GM23338 (cell line): ENCODE data around the gene CNNM1. TPM values are rescaled to one million over a fixed set of nuclear protein-coding genes. Genes with fewer than 3 reads are reported as not detected.

Experiments used
- ATAC-seq: fragments of 200-7000 bp; cut with Tn5 transposase; 3 replicates; pipeline ENCODE4 v1.9.1; 2020
- DNase-seq: peaks from one replicate; pipeline ENCODE4 v3.0.0-alpha.2; 2015; ENCODE audit warnings: low spot score
- H2AFZ ChIP-seq: fragments of 200-600 bp; sonication (generic); 2 replicates; pipeline ENCODE4 v1.8.0; 2016; ENCODE audit warnings: antibody characterized with exemption, mild to moderate bottlenecking, moderate library complexity
- H3F3A ChIP-seq: fragments of 200-600 bp; sonication (generic); replicated peaks from 2 replicates; pipeline ENCODE4 v1.8.0; 2017; ENCODE audit warnings: antibody characterized with exemption, mixed run types, low read depth
- H3K27ac ChIP-seq: fragments of 200-600 bp; sonication (generic); 2 replicates; pipeline ENCODE4 v1.6.1; 2016; ENCODE audit warnings: low read depth
- H3K27me3 ChIP-seq: fragments of 200-600 bp; sonication (generic); 2 replicates; pipeline ENCODE4 v1.8.0; 2016; ENCODE audit warnings: mild to moderate bottlenecking, mixed run types, moderate library complexity; ENCODE audit not compliant: insufficient read depth
- H3K36me3 ChIP-seq: fragments of 200-600 bp; sonication (generic); 2 replicates; pipeline ENCODE4 v1.8.0; 2016; ENCODE audit warnings: mild to moderate bottlenecking; ENCODE audit not compliant: insufficient read depth
- H3K4me1 ChIP-seq: fragments of 200-600 bp; sonication (generic); 2 replicates; pipeline ENCODE4 v1.8.0; 2016; ENCODE audit warnings: mild to moderate bottlenecking, moderate library complexity; ENCODE audit not compliant: insufficient read depth
- H3K4me2 ChIP-seq: fragments of 200-600 bp; sonication (generic); 2 replicates; pipeline ENCODE4 v1.7.1; 2017; ENCODE audit warnings: mixed run types
- H3K4me3 ChIP-seq: fragments of 200-600 bp; sonication (generic); 2 replicates; pipeline ENCODE4 v1.6.1; 2016; ENCODE audit warnings: mixed run types
- H3K79me2 ChIP-seq: fragments of 200-600 bp; sonication (generic); replicated peaks from 2 replicates; pipeline ENCODE4 v1.8.0; 2017; ENCODE audit warnings: mild to moderate bottlenecking; ENCODE audit not compliant: insufficient read depth
- H3K9me2 ChIP-seq: fragments of 200-600 bp; sonication (generic); 2 replicates; pipeline ENCODE4 v1.8.0; 2017; ENCODE audit not compliant: insufficient read depth
- H4K20me1 ChIP-seq: fragments of 200-600 bp; sonication (generic); replicated peaks from 2 replicates; pipeline ENCODE4 v1.8.0; 2017; ENCODE audit warnings: mild to moderate bottlenecking; ENCODE audit not compliant: insufficient read depth
- H3K27ac Mint-ChIP-seq: 2 replicates; pipeline ENCODE4 v1.8.0; 2020; ENCODE audit warnings: inconsistent platforms, mild to moderate bottlenecking, moderate library complexity, mixed read lengths
- H3K27me3 Mint-ChIP-seq: 3 replicates; pipeline ENCODE4 v1.8.0; 2022; ENCODE audit warnings: low read depth, mild to moderate bottlenecking, moderate library complexity, mixed read lengths, inconsistent platforms; ENCODE audit not compliant: insufficient read depth, poor library complexity
- H3K36me3 Mint-ChIP-seq: 3 replicates; pipeline ENCODE4 v1.8.0; 2021; ENCODE audit warnings: low read depth, mild to moderate bottlenecking, inconsistent platforms, moderate library complexity, mixed read lengths
- H3K4me1 Mint-ChIP-seq: 3 replicates; pipeline ENCODE4 v1.8.0; 2020; ENCODE audit warnings: mild to moderate bottlenecking, inconsistent platforms, mixed read lengths
- H3K4me3 Mint-ChIP-seq: 3 replicates; pipeline ENCODE4 v1.8.0; 2021; ENCODE audit warnings: moderate library complexity, mild to moderate bottlenecking, inconsistent platforms, mixed read lengths
- H3K9me3 Mint-ChIP-seq: 3 replicates; pipeline ENCODE4 v1.8.0; 2020; ENCODE audit warnings: moderate library complexity, mild to moderate bottlenecking, inconsistent platforms, mixed read lengths
- CREB1 ChIP-seq: fragments of 250-450 bp; sonication (Bioruptor Pico); IDR thresholded peaks from 2 replicates; pipeline ENCODE4 v1.5.0; 2020; ENCODE audit warnings: low read depth, mild to moderate bottlenecking, moderate library complexity
- ETS1 ChIP-seq: IDR thresholded peaks from 2 replicates; pipeline ENCODE4 v1.6.1; 2016; ENCODE audit warnings: antibody characterized with exemption
- NANOG ChIP-seq: IDR thresholded peaks from 2 replicates; pipeline ENCODE4 v1.6.1; 2016; ENCODE audit warnings: antibody characterized with exemption, borderline replicate concordance
- POLR2AphosphoS5 ChIP-seq: IDR thresholded peaks from 2 replicates; pipeline ENCODE4 v1.6.1; 2016; ENCODE audit warnings: antibody characterized with exemption, low read depth
- REST ChIP-seq: IDR thresholded peaks from one replicate; pipeline ENCODE4 v1.6.1; 2018; ENCODE audit warnings: antibody characterized with exemption; ENCODE audit not compliant: unreplicated experiment
- STAT1 ChIP-seq: IDR thresholded peaks from one replicate; pipeline ENCODE4 v1.6.1; 2016; ENCODE audit warnings: antibody characterized with exemption; ENCODE audit not compliant: unreplicated experiment
- ZNF114 ChIP-seq: fragments of 250-450 bp; sonication (Bioruptor Pico); IDR thresholded peaks from 2 replicates; pipeline ENCODE4 v1.5.0; 2020; ENCODE audit warnings: mild to moderate bottlenecking, moderate library complexity
- polyA plus RNA-seq: library from polyadenylated mRNA; unstranded; fragments of >200 nt; fragmentation: Nextera tagmentation; extraction: Ambion mirVana; gene quantifications from 2 replicates; pipeline ENCODE4 v1.2.1, GENCODE V29; 2016
- total RNA-seq: library from RNA; depleted of rRNA; stranded (reverse); fragments of >200 nt; shearing (Covaris generic); gene quantifications from 2 replicates; pipeline ENCODE4 v1.2.3, GENCODE V29; 2014
- TF ChIP-seq, protein P1 (sequence below): fragments of 250-450 bp; sonication (Bioruptor Pico); IDR thresholded peaks from 2 replicates; pipeline ENCODE4 v1.5.0; 2020; ENCODE audit warnings: mild to moderate bottlenecking, moderate library complexity

CNNM1 gene
- total and polyA plus RNA-seq, 2 experiments from 2014 or later: 0.52 to 0.90 TPM

DNA sequence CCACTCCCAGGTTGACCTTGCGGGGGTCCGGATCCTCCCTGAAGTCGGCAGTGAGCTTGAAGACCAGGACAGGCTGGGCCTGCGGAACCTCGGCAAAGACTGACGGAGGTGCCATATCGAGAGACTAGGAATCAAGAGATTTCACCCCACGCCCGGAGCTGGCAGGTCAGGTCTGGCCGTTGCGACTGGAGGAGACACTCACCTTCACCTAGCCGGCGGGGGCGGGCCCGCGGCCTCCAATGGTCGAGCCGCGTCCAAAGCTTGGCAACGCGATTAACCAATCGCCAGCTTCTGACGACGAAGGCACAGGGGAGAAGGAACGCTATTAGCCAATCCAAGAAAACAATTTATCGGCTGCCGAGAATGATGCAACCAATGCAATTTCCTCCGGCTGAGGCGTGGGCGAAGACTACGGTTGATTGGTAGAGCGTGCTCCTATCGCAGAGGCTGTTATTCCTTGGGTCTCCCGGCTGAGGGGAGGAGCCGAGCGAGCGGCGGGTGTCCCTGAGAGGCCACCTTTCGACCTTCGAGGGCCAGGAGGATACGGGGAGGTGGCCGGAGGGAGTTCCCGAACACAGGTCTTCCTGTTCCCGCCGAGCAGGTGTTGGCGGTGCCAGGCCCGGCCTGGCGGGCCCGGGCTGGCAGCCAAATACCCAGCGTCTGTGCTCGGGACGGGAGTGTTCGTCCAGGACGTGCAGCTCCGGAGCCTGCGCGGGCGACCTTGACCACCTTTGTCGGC lies 101.5 kb downstream of the CNNM1 start, which contains the start of gene GOT1:
Gene GOT1, minus strand, starts transcription at position 174 of the 739 bp plus-strand sequence. Its CDS starts 59 bp downstream, at position 115.
- no peaks in the 10 kb centered on the region; the same call in 2 of the 3 replicates for H3K9me3 Mint-ChIP-seq
- peak within 1 kb of the TSS; percentile 68; the same call in 1 of the 2 replicates for H3K27ac ChIP-seq
- ATAC-seq (peak; percentile 97), DNase-seq (peak; percentile 99)
- H3K4me1 Mint-ChIP-seq: peaks cover 15% of the 10 kb centered on the region
- no peaks in the 10 kb centered on the region for H3F3A ChIP-seq
- peak within 1 kb of the TSS; percentile 96 for H3K4me3 Mint-ChIP-seq
- peak within 1 kb of the TSS; percentile 95 for H3K4me2 ChIP-seq
- H3K36me3 ChIP-seq: 0 out of 2 replicates have a peak, but pooled peaks cover 2% of the 10 kb centered on the region
- peaks cover 4% of the 10 kb centered on the region; the same call in 1 of the 2 replicates for H4K20me1 ChIP-seq
- H3K4me3 ChIP-seq: peak within 1 kb of the TSS; percentile 77
- no peaks in the 10 kb centered on the region for H3K9me2 ChIP-seq
- no peaks in the 10 kb centered on the region for H3K27me3 ChIP-seq
- no peak for TF ChIP-seq ZNF114 (CRISPR knock-in tag)
- TF ChIP-seq POLR2AphosphoS5: peak; percentile 78
- 0 out of 2 replicates have a peak, but pooled peaks have one; percentile 22 for TF ChIP-seq ETS1
- no peak for TF ChIP-seq NANOG
- no peak for TF ChIP-seq REST
- peak; percentile 89 for TF ChIP-seq CREB1
- TF ChIP-seq, protein P1, sequence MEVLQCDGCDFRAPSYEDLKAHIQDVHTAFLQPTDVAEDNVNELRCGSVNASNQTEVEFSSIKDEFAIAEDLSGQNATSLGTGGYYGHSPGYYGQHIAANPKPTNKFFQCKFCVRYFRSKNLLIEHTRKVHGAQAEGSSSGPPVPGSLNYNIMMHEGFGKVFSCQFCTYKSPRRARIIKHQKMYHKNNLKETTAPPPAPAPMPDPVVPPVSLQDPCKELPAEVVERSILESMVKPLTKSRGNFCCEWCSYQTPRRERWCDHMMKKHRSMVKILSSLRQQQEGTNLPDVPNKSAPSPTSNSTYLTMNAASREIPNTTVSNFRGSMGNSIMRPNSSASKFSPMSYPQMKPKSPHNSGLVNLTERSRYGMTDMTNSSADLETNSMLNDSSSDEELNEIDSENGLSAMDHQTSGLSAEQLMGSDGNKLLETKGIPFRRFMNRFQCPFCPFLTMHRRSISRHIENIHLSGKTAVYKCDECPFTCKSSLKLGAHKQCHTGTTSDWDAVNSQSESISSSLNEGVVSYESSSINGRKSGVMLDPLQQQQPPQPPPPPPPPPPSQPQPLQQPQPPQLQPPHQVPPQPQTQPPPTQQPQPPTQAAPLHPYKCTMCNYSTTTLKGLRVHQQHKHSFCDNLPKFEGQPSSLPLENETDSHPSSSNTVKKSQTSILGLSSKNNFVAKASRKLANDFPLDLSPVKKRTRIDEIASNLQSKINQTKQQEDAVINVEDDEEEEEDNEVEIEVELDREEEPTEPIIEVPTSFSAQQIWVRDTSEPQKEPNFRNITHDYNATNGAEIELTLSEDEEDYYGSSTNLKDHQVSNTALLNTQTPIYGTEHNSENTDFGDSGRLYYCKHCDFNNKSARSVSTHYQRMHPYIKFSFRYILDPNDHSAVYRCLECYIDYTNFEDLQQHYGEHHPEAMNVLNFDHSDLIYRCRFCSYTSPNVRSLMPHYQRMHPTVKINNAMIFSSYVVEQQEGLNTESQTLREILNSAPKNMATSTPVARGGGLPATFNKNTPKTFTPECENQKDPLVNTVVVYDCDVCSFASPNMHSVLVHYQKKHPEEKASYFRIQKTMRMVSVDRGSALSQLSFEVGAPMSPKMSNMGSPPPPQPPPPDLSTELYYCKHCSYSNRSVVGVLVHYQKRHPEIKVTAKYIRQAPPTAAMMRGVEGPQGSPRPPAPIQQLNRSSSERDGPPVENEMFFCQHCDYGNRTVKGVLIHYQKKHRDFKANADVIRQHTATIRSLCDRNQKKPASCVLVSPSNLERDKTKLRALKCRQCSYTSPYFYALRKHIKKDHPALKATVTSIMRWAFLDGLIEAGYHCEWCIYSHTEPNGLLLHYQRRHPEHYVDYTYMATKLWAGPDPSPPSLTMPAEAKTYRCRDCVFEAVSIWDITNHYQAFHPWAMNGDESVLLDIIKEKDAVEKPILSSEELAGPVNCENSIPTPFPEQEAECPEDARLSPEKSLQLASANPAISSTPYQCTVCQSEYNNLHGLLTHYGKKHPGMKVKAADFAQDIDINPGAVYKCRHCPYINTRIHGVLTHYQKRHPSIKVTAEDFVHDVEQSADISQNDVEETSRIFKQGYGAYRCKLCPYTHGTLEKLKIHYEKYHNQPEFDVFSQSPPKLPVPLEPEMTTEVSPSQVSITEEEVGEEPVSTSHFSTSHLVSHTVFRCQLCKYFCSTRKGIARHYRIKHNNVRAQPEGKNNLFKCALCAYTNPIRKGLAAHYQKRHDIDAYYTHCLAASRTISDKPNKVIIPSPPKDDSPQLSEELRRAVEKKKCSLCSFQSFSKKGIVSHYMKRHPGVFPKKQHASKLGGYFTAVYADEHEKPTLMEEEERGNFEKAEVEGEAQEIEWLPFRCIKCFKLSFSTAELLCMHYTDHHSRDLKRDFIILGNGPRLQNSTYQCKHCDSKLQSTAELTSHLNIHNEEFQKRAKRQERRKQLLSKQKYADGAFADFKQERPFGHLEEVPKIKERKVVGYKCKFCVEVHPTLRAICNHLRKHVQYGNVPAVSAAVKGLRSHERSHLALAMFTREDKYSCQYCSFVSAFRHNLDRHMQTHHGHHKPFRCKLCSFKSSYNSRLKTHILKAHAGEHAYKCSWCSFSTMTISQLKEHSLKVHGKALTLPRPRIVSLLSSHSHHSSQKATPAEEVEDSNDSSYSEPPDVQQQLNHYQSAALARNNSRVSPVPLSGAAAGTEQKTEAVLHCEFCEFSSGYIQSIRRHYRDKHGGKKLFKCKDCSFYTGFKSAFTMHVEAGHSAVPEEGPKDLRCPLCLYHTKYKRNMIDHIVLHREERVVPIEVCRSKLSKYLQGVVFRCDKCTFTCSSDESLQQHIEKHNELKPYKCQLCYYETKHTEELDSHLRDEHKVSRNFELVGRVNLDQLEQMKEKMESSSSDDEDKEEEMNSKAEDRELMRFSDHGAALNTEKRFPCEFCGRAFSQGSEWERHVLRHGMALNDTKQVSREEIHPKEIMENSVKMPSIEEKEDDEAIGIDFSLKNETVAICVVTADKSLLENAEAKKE (CRISPR knock-in tag): no peak
- no peak for TF ChIP-seq STAT1
- no peaks in the 10 kb centered on the region; the same call in 1 of the 3 replicates for H3K36me3 Mint-ChIP-seq
- peaks cover 45% of the 10 kb centered on the region for H3K79me2 ChIP-seq
- H2AFZ ChIP-seq: peak within 1 kb of the TSS; percentile 29; the same call in 1 of the 2 replicates
- H3K27me3 Mint-ChIP-seq: peaks cover 12% of the 10 kb centered on the region
- peaks cover 6% of the 10 kb centered on the region; the same call in 1 of the 2 replicates for H3K4me1 ChIP-seq
- peak within 1 kb of the TSS; percentile 99 for H3K27ac Mint-ChIP-seq
